H1 (cell line): ENCODE data around the gene ZFHX2. TPM values are rescaled to one million over a fixed set of nuclear protein-coding genes. Genes with fewer than 3 reads are reported as not detected.
A peak's percentile ranks its signal among the peaks of the same experiment; 100 is the strongest.

Experiments
- CTCF ChIA-PET: fragments of 300-600 bp; sonication (Branson Sonifier 250); formaldehyde crosslinking; loops from one replicate; lab custom pipeline; 2021; ENCODE audit not compliant: partially characterized antibody; lab: Charles Lee
- POLR2A ChIA-PET: fragments of 300-600 bp; sonication (Branson Sonifier 250); formaldehyde crosslinking; loops from one replicate; lab custom pipeline; 2021; ENCODE audit warnings: inconsistent platforms; ENCODE audit not compliant: partially characterized antibody; lab: Charles Lee
- DNase-seq, 2 experiments: peaks; one replicate each; pipeline versions ENCODE4 v3.0.0 to v3.0.0-alpha.2; 2010 to 2022; ENCODE audit warnings: low spot score in 2 of 2, low read depth in 1 of 2, mixed read lengths in 1 of 2
- FAIRE-seq: peaks from 2 replicates; lab custom pipeline; 2011; peaks lifted over from hg19 to GRCh38; lab: Jason Lieb, UNC
- H2AFZ ChIP-seq: 2 replicates; pipeline ENCODE4 v1.8.1; 2012; ENCODE audit warnings: low read length, inconsistent platforms
- H2AK5ac ChIP-seq: 2 replicates; pipeline ENCODE4 v1.6.1; 2013; ENCODE audit warnings: low read depth, low read length
- H2BK120ac ChIP-seq: replicated peaks from 2 replicates; pipeline ENCODE3; 2013; ENCODE audit warnings: low read depth, low read length, inconsistent platforms
- H2BK12ac ChIP-seq: 2 replicates; pipeline ENCODE4 v1.6.1; 2013; ENCODE audit warnings: low read depth, low read length
- H2BK15ac ChIP-seq: 2 replicates; pipeline ENCODE4 v1.6.1; 2013; ENCODE audit warnings: low read length
- H2BK20ac ChIP-seq: 2 replicates; pipeline ENCODE4 v1.6.1; 2013; ENCODE audit warnings: low read length
- H2BK5ac ChIP-seq: 2 replicates; pipeline ENCODE4 v1.6.1; 2013; ENCODE audit warnings: low read depth, low read length
- H3K14ac ChIP-seq: 2 replicates; pipeline ENCODE4 v1.6.1; 2013; ENCODE audit warnings: inconsistent platforms; ENCODE audit not compliant: insufficient read length
- H3K18ac ChIP-seq: 2 replicates; pipeline ENCODE4 v1.6.1; 2013; ENCODE audit warnings: low read length; ENCODE audit errors: extremely low read depth
- H3K23ac ChIP-seq: 2 replicates; pipeline ENCODE4 v1.6.1; 2013; ENCODE audit warnings: inconsistent platforms; ENCODE audit not compliant: insufficient read length
- H3K23me2 ChIP-seq: 2 replicates; pipeline ENCODE4 v1.6.1; 2013; ENCODE audit warnings: low read depth, low read length
- H3K27ac ChIP-seq: 2 replicates; pipeline ENCODE4 v1.6.1; 2011; ENCODE audit warnings: low read depth, low read length, inconsistent platforms
- H3K27me3 ChIP-seq, 4 experiments: replicated peaks in 1 of 4; 1 replicate in 1 of 4; 2 replicates in 3 of 4; pipeline versions ENCODE4 v1.6.1 to v1.8.1; 2011 to 2013; ENCODE audit warnings: low read length in 3 of 4, mild to moderate bottlenecking in 3 of 4, inconsistent platforms in 2 of 4, mixed read lengths in 2 of 4, moderate library complexity in 1 of 4; ENCODE audit not compliant: control insufficient read depth in 3 of 4, insufficient read depth in 3 of 4; ENCODE audit errors: extremely low read depth in 1 of 4
- H3K36me3 ChIP-seq, 4 experiments: 2 replicates each; pipeline versions ENCODE4 v1.6.1 to v1.8.1; 2011 to 2013; ENCODE audit warnings: mild to moderate bottlenecking in 4 of 4, low read length in 3 of 4, moderate library complexity in 2 of 4, control low read depth in 1 of 4, inconsistent platforms in 1 of 4; ENCODE audit not compliant: insufficient read depth in 4 of 4, control insufficient read depth in 2 of 4
- H3K4ac ChIP-seq: replicated peaks from 2 replicates; pipeline ENCODE3; 2013; ENCODE audit warnings: low read length, low read depth, mixed read lengths, inconsistent platforms; ENCODE audit not compliant: insufficient read length
- H3K4me1 ChIP-seq, 4 experiments: replicated peaks in 1 of 4; 1 replicate in 1 of 4; 2 replicates in 3 of 4; pipeline versions ENCODE4 v1.6.1 to v1.8.1; 2011 to 2013; ENCODE audit warnings: low read length in 3 of 4, inconsistent platforms in 2 of 4, mixed read lengths in 1 of 4; ENCODE audit not compliant: insufficient read depth in 4 of 4, control insufficient read depth in 3 of 4
- H3K4me2 ChIP-seq, 2 experiments: 2 replicates each; pipeline versions ENCODE4 v1.6.1 to v1.8.1; 2011 to 2013; ENCODE audit warnings: low read depth in 2 of 2, low read length in 2 of 2, control low read depth in 1 of 2, inconsistent platforms in 1 of 2, mild to moderate bottlenecking in 1 of 2; ENCODE audit not compliant: insufficient read depth in 1 of 2
- H3K4me3 ChIP-seq, 4 experiments: fragments of 200-600, 300-600 bp in 1 of 4; sonication (generic), shearing (Covaris generic), sonication (Bioruptor Twin) in 1 of 4; 2 replicates each; pipeline versions ENCODE4 v1.5.1 to v1.8.1; 2011 to 2016; ENCODE audit warnings: low read length in 4 of 4, low read depth in 3 of 4, control low read depth in 2 of 4, inconsistent platforms in 2 of 4, mild to moderate bottlenecking in 2 of 4, mixed read lengths in 1 of 4, moderate library complexity in 1 of 4; ENCODE audit not compliant: insufficient read depth in 2 of 4; ENCODE audit errors: extremely low read depth in 1 of 4
- H3K56ac ChIP-seq: replicated peaks from 2 replicates; pipeline ENCODE3; 2013; ENCODE audit warnings: low read depth, mild to moderate bottlenecking, mixed read lengths, low read length, inconsistent platforms; ENCODE audit not compliant: insufficient read length
- H3K79me1 ChIP-seq: 2 replicates; pipeline ENCODE4 v1.6.1; 2013; ENCODE audit warnings: low read depth, low read length, control low read depth
- H3K79me2 ChIP-seq, 2 experiments: 2 replicates each; pipeline versions ENCODE4 v1.6.1 to v1.8.1; 2012 to 2013; ENCODE audit warnings: low read length in 2 of 2, mild to moderate bottlenecking in 2 of 2, inconsistent platforms in 1 of 2; ENCODE audit not compliant: insufficient read depth in 2 of 2, control insufficient read depth in 1 of 2
- H3K9ac ChIP-seq, 4 experiments: replicated peaks in 1 of 4; 1 replicate in 1 of 4; 2 replicates in 3 of 4; pipeline versions ENCODE4 v1.6.1 to v1.8.1; 2011 to 2013; ENCODE audit warnings: low read depth in 3 of 4, low read length in 3 of 4, control low read depth in 2 of 4, mild to moderate bottlenecking in 2 of 4, moderate library complexity in 2 of 4, inconsistent platforms in 1 of 4; ENCODE audit errors: extremely low read depth in 1 of 4
- H3K9me3 ChIP-seq, 2 experiments: 2 replicates each; pipeline versions ENCODE4 v1.6.1 to v1.8.1; 2012 to 2013; ENCODE audit warnings: mild to moderate bottlenecking in 2 of 2, moderate library complexity in 2 of 2, control low read depth in 1 of 2, inconsistent platforms in 1 of 2, low read depth in 1 of 2, low read length in 1 of 2, mixed read lengths in 1 of 2; ENCODE audit not compliant: insufficient read depth in 2 of 2
- H4K20me1 ChIP-seq, 2 experiments: replicated peaks in 1 of 2; 2 replicates each; pipeline versions ENCODE3 to v1.8.1; 2011 to 2013; ENCODE audit warnings: inconsistent platforms in 2 of 2, low read length in 2 of 2, mild to moderate bottlenecking in 1 of 2; ENCODE audit not compliant: insufficient read depth in 2 of 2, control insufficient read depth in 1 of 2
- H4K5ac ChIP-seq: 2 replicates; pipeline ENCODE4 v1.6.1; 2013; ENCODE audit warnings: low read length, low read depth, mixed read lengths, inconsistent platforms; ENCODE audit not compliant: insufficient read length
- H4K8ac ChIP-seq: 2 replicates; pipeline ENCODE4 v1.8.0; 2013; ENCODE audit warnings: mild to moderate bottlenecking, moderate library complexity, low read length, inconsistent platforms; ENCODE audit not compliant: insufficient read depth; ENCODE audit errors: extremely low read depth
- H4K91ac ChIP-seq: replicated peaks from 2 replicates; pipeline ENCODE3; 2013; ENCODE audit warnings: low read length, mixed read lengths, inconsistent platforms; ENCODE audit not compliant: insufficient read length
- CEBPB ChIP-seq: IDR thresholded peaks from 2 replicates; pipeline ENCODE4 v1.6.1; 2012; ENCODE audit warnings: low read depth, low read length
- EGR1 ChIP-seq: IDR thresholded peaks from 2 replicates; pipeline ENCODE4 v1.6.1; 2011; ENCODE audit warnings: low read depth, low read length, borderline replicate concordance
- GABPA ChIP-seq: IDR thresholded peaks from 2 replicates; pipeline ENCODE4 v1.6.1; 2011; ENCODE audit warnings: mild to moderate bottlenecking, low read length, moderate library complexity, borderline replicate concordance; ENCODE audit not compliant: insufficient read depth
- HDAC2 ChIP-seq, 2 experiments: fragments of 300-600 bp in 1 of 2; sonication (generic) in 1 of 2; IDR thresholded peaks; 2 replicates each; pipeline ENCODE4 v1.6.1; 2011 to 2012; ENCODE audit warnings: low read depth in 2 of 2, low read length in 2 of 2, mild to moderate bottlenecking in 2 of 2, moderate library complexity in 2 of 2, borderline replicate concordance in 1 of 2, inconsistent platforms in 1 of 2
- JUN ChIP-seq: IDR thresholded peaks from 2 replicates; pipeline ENCODE4 v1.6.1; 2011; ENCODE audit warnings: low read depth, mild to moderate bottlenecking, improper control_type of control experiment, low read length
- JUND ChIP-seq: IDR thresholded peaks from 2 replicates; pipeline ENCODE4 v1.6.1; 2011; ENCODE audit warnings: mild to moderate bottlenecking, improper control_type of control experiment, low read length
- KDM5A ChIP-seq: fragments of 200-600 bp; IDR thresholded peaks from 2 replicates; pipeline ENCODE4 v1.7.1; 2012; ENCODE audit warnings: mild to moderate bottlenecking, low read length, inconsistent platforms, mixed read lengths
- RNF2 ChIP-seq: fragments of 200-900, 300-1000 bp; sonication (generic); IDR thresholded peaks from 2 replicates; pipeline ENCODE4 v1.7.1; 2016; ENCODE audit warnings: borderline replicate concordance, low read depth, mild to moderate bottlenecking, antibody characterized with exemption, low read length; ENCODE audit not compliant: poor library complexity, severe bottlenecking; ENCODE audit errors: missing control alignments
- RXRA ChIP-seq: IDR thresholded peaks from 2 replicates; pipeline ENCODE4 v1.6.1; 2011; ENCODE audit warnings: low read depth, mild to moderate bottlenecking, low read length, moderate library complexity; ENCODE audit not compliant: insufficient read depth
- TBP ChIP-seq: IDR thresholded peaks from 2 replicates; pipeline ENCODE4 v1.6.1; 2011; ENCODE audit warnings: low read depth, low read length, improper control_type of control experiment
- ZNF274 ChIP-seq: IDR thresholded peaks from 2 replicates; pipeline ENCODE4 v1.7.0; 2012; ENCODE audit warnings: low read length, borderline replicate concordance; ENCODE audit errors: extremely low read depth
- WGBS, 2 experiments: shearing (Covaris generic) in 1 of 2; methylation state at CpG; one replicate each; pipeline versions ENCODE4 v1.1.6 to v1.1.7; 2013 to 2015; ENCODE audit warnings: low lambda C conversion rate in 2 of 2, mixed read lengths in 2 of 2, inconsistent platforms in 1 of 2, low coverage in 1 of 2, missing lambda C conversion rate in 1 of 2; ENCODE audit not compliant: insufficient replicate concordance in 2 of 2, insufficient coverage in 1 of 2, insufficient read length in 1 of 2; ENCODE audit errors: extremely low coverage in 1 of 2, missing lambda C conversion rate in 1 of 2; 5-methylcytosine and 5-hydroxymethylcytosine counted together
- polyA plus RNA-seq, 7 experiments: library from polyadenylated mRNA; depleted of rRNA in 3 of 7; stranded (reverse) in 5 of 7; unstranded in 2 of 7; fragments of >200 nt in 5 of 7; fragments of 200-250 nt in 2 of 7; gene quantifications; 1 replicate in 5 of 7; 2 replicates in 1 of 7; 4 replicates in 1 of 7; pipeline versions ENCODE4 v1.2.1 to v1.2.3, GENCODE V29; 2011 to 2013; ENCODE audit warnings: missing spikeins in 2 of 7, mixed read lengths in 2 of 7
- total RNA-seq: library from RNA; stranded (reverse); fragmentation: NEBNext Ultra II Directional; extraction: Animal tissue kit (Norgen Biotek cat#: 25700); gene quantifications from 2 replicates; pipeline ENCODE4 v1.2.1, GENCODE V29; 2021

ZFHX2 gene
- total and polyA plus RNA-seq, 2 of the 8 experiments (the other 6 are each of a cell fraction or from before 2014, with no cell fraction given), result 2.7 to 27.0 TPM

DNA sequence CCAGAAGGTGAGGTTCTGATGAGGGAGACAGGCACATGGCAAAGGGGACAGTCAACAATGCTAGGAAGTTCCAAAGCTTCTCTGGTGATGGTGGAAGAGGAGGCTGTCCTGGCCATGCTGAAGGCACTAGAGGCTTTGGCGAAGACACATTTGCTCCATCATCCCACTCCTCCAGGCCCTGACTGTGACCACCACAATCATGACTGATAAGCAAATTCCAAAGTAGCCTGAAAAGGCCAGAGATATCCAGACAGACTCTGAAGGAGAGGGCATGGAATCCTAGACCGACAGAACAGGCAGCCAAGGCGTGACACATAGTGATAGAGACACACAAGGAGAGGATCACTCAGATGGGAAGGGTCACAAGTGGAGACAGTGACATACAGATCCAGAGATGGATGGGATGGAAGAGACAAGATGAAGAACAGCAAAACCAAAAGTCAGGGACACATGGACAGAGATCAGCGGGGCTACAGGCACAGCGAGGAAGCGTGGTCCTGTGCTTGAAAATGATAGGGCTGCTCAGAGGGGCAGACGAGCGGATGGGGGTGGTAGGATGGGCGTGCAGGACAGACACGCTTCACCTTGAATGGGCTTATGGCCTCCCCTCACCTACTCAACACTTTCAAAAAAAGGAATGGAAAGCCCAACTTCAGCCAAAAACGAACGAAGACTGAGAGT lies 1.3 kb downstream of the ZFHX2 start:
- peak overlapping the region; percentile 94; the same call in 1 of the 2 replicates for H2BK15ac ChIP-seq
- H2BK120ac ChIP-seq, result no peak overlapping the region
- H2AK5ac ChIP-seq, result peak overlapping the region; percentile 96
- ChIA-PET CTCF (interaction anchor here (1.3 to 70.5 kb wide), 4 partner anchors 3 to 170 kb away, joined by 3 to 2092 read pairs (median 1314); partner anchors contain the start of genes AP1G2, NGDN, THTPA and ZFHX2), POLR2A (interaction anchor here (0.6 to 52.7 kb wide), 7 partner anchors 3 to 545 kb away, joined by 3 to 1523 read pairs (median 4); partner anchors contain the start of genes AP1G2, NGDN, THTPA and ZFHX2)
- peak overlapping the region; percentile 16; the same call in 1 of the 2 replicates for H2BK20ac ChIP-seq
- peaks cover 0 to 2% of the 10 kb centered on the region in 2 experiments for H4K20me1 ChIP-seq
- FAIRE-seq (no peak), DNase-seq (no peak)
- no peak overlapping the region for H2AFZ ChIP-seq
- H3K4me1 ChIP-seq, result peaks cover 31 to 54% (median 38%) of the 10 kb centered on the region in 4 experiments
- H3K4me2 ChIP-seq, result peak overlapping the region; percentile 99 to 100
- H2BK5ac ChIP-seq, result peak overlapping the region; percentile 95
- peak overlapping the region; percentile 61; the same call in 1 of the 2 replicates for H3K27ac ChIP-seq
- no peak overlapping the region for H4K5ac ChIP-seq
- peaks cover 17% of the 10 kb centered on the region for H3K23me2 ChIP-seq
- no peaks in the 10 kb centered on the region for H3K9me3 ChIP-seq
- no peak overlapping the region for H3K23ac ChIP-seq
- no peaks in the 10 kb centered on the region for H3K27me3 ChIP-seq
- WGBS, 2 experiments, result 10% methylated on average over 12 of the region's 12 CpGs; no CpG with 5 or more reads in 1 of the 2 experiments
- H4K8ac ChIP-seq, result no peak overlapping the region
- H3K9ac ChIP-seq, result peak overlapping the region; percentile 57 to 79 (median 72)
- no peak overlapping the region for H3K14ac ChIP-seq
- peak overlapping the region; percentile 87 to 99 (median 92) for H3K4me3 ChIP-seq
- H3K79me2 ChIP-seq, result peaks cover 10 to 52% of the 10 kb centered on the region in 2 experiments; a peak in 3 of 4 replicates
- peak overlapping the region; percentile 90 for H2BK12ac ChIP-seq
- H3K79me1 ChIP-seq, result peaks cover 19% of the 10 kb centered on the region; the same call in 1 of the 2 replicates
- peak overlapping the region; percentile 75 for H4K91ac ChIP-seq
- no peak overlapping the region for H3K4ac ChIP-seq
- peaks cover 0 to 3% (median 1%) of the 10 kb centered on the region in 4 experiments; a peak in 2 of 8 replicates for H3K36me3 ChIP-seq
- H3K18ac ChIP-seq, result peak overlapping the region; percentile 90; the same call in 1 of the 2 replicates
- peak overlapping the region; percentile 93 for H3K56ac ChIP-seq
- TF ChIP-seq JUN (no peak), JUND (no peak), ZNF274 (no peak), EGR1 (no peak), HDAC2 (IDR thresholded peaks at IDR 0.05; ENCODE audit: borderline replicate concordance in 1 of 2, low read depth in 2 of 2, low read length in 2 of 2) (no peak), RNF2 (no peak), RXRA (no peak), GABPA (no peak), KDM5A (no peak), CEBPB (no peak), TBP (no peak)
